HTR-8/SVneo (cell line): ENCODE data around the gene PAK4.

ENCODE experiments used
- DNase-seq: peaks from one replicate; pipeline ENCODE4 v3.0.0; 2011; ENCODE audit warnings: low spot score, mixed read lengths; ENCODE audit not compliant: insufficient read length
- FAIRE-seq: peaks from 2 replicates; lab custom pipeline; 2011; peaks lifted over from hg19 to GRCh38; lab: Jason Lieb, UNC

Gene PAK4

GRCh38 chr19:39174558-39175544 is 49.3 kb downstream of the PAK4 start:
- FAIRE-seq (no peak), DNase-seq (no peak)

- DNase-seq (no peak), FAIRE-seq (no peak)
Observed at GRCh38 chr19:39175564-39175963, 50.0 kb downstream of the PAK4 start.

- DNase-seq: no peak
- no peak for FAIRE-seq
Observed at GRCh38 chr19:39177110-39177699, 51.6 kb downstream of the PAK4 start.

GRCh38 chr19:39177736-39178135 is 52.1 kb downstream of the PAK4 start:
- DNase-seq: no peak
- FAIRE-seq: no peak

GRCh38 chr19:39178296-39179006 is 52.9 kb downstream of the PAK4 start:
- DNase-seq (no peak), FAIRE-seq (no peak)

GRCh38 chr19:39179754-39180153 is 54.2 kb downstream of the PAK4 start:
- FAIRE-seq (no peak), DNase-seq (no peak)

- no peak for FAIRE-seq
- no peak for DNase-seq
Observed at GRCh38 chr19:39180749-39181148, 55.2 kb downstream of the PAK4 start.

- DNase-seq (no peak), FAIRE-seq (no peak)
Observed at GRCh38 chr19:39181500-39182173, 56.1 kb downstream of the PAK4 start.

- DNase-seq (no peak), FAIRE-seq (no peak)
Observed at GRCh38 chr19:39182174-39182505, 56.6 kb downstream of the PAK4 start.

GRCh38 chr19:39183104-39183503 is 57.5 kb downstream of the PAK4 start:
- FAIRE-seq: no peak
- no peak for DNase-seq

GRCh38 chr19:39186391-39186790 is 60.8 kb downstream of the PAK4 start:
- no peak for DNase-seq
- FAIRE-seq: no peak

GRCh38 chr19:39187552-39187943 is 62.0 kb downstream of the PAK4 start:
- FAIRE-seq (no peak), DNase-seq (no peak)

- DNase-seq: no peak
- no peak for FAIRE-seq
Observed at GRCh38 chr19:39188960-39189359, 63.4 kb downstream of the PAK4 start.

- DNase-seq: no peak
- FAIRE-seq: no peak
Observed at GRCh38 chr19:39190768-39191167, 65.2 kb downstream of the PAK4 start.

- FAIRE-seq: no peak
Observed at GRCh38 chr19:39192846-39193245, 67.3 kb downstream of the PAK4 start.

GRCh38 chr19:39193803-39194202 is 68.2 kb downstream of the PAK4 start:
- DNase-seq: no peak
- FAIRE-seq: no peak

More at GRCh38 chr19:39192846-39193245, 67.3 kb downstream of the PAK4 start:
- no peak for DNase-seq

GRCh38 chr19:39194832-39195542 is 69.4 kb downstream of the PAK4 start:
- no peak for FAIRE-seq
- DNase-seq: no peak

GRCh38 chr19:39195755-39196154 is 70.2 kb downstream of the PAK4 start:
- DNase-seq (no peak), FAIRE-seq (no peak)

GRCh38 chr19:39196320-39196719 is 70.7 kb downstream of the PAK4 start:
- FAIRE-seq (no peak), DNase-seq (no peak)
